Fibroblast of the aortic adventitia (primary cell): Measurements from ENCODE around the gene TRIOBP. TPM values are rescaled to one million over a fixed set of nuclear protein-coding genes. Genes with fewer than 3 reads are reported as not detected.
A peak's percentile ranks its signal among the peaks of the same experiment; 100 is the strongest.

ENCODE experiments used
- DNase-seq: peaks from one replicate; pipeline ENCODE4 v3.0.0-alpha.2; 2010; ENCODE audit warnings: low read depth
- H3K4me3 ChIP-seq: 2 replicates; pipeline ENCODE4 v1.5.1; 2011; ENCODE audit warnings: low read depth, mild to moderate bottlenecking, control low read depth, low read length, moderate library complexity
- CTCF ChIP-seq: IDR thresholded peaks from 2 replicates; pipeline ENCODE4 v1.5.1; 2011; ENCODE audit warnings: mild to moderate bottlenecking, low read length, control low read depth, inconsistent platforms; ENCODE audit not compliant: insufficient read depth
- total RNA-seq: library from RNA; depleted of rRNA; stranded (reverse); fragments of >200 nt; gene quantifications from 2 replicates; pipeline ENCODE4 v1.2.3, GENCODE V29; 2012; ENCODE audit warnings: low replicate concordance

The TRIOBP gene
- total RNA-seq, 1 donor = 151 TPM

- peak overlapping the region; percentile 25 for H3K4me3 ChIP-seq
- TF ChIP-seq CTCF = no peak
- DNase-seq = no peak
These were observed 36.2 kb upstream of the TRIOBP start for GRCh38 chr22:37660709-37661045.

GRCh38 chr22:37661160-37661924 is 35.5 kb upstream of the TRIOBP start:
- peak; percentile 62 for TF ChIP-seq CTCF
- DNase-seq = peak; percentile 73
- H3K4me3 ChIP-seq = peak overlapping the region; percentile 25

- TF ChIP-seq CTCF = no peak
- no peak for DNase-seq
These were observed 34.8 kb upstream of the TRIOBP start for GRCh38 chr22:37662039-37662438.

GRCh38 chr22:37663521-37664140 is 33.2 kb upstream of the TRIOBP start:
- DNase-seq = no peak
- no peak overlapping the region for H3K4me3 ChIP-seq
- no peak for TF ChIP-seq CTCF

More at GRCh38 chr22:37662039-37662438, 34.8 kb upstream of the TRIOBP start:
- no peak overlapping the region for H3K4me3 ChIP-seq

GRCh38 chr22:37664249-37665101 is 32.4 kb upstream of the TRIOBP start:
- no peak for TF ChIP-seq CTCF
- DNase-seq = no peak
- H3K4me3 ChIP-seq = no peak overlapping the region

- no peak for TF ChIP-seq CTCF
- no peak for DNase-seq
- no peak overlapping the region for H3K4me3 ChIP-seq
These were observed 31.4 kb upstream of the TRIOBP start for GRCh38 chr22:37665487-37665886.
